Stimulated activated CD8-positive, alpha-beta memory T cell treated with anti-CD3 and anti-CD28 coated beads, Interleukin-15, amount 100 ng/mL, for 24 hours (primary cell): Measurements from ENCODE around the gene ACSL5.

Experiments used
- DNase-seq: peaks from one replicate; pipeline ENCODE4 v3.0.0-alpha.2; 2020; ENCODE audit warnings: low read depth

Gene ACSL5, protein sequence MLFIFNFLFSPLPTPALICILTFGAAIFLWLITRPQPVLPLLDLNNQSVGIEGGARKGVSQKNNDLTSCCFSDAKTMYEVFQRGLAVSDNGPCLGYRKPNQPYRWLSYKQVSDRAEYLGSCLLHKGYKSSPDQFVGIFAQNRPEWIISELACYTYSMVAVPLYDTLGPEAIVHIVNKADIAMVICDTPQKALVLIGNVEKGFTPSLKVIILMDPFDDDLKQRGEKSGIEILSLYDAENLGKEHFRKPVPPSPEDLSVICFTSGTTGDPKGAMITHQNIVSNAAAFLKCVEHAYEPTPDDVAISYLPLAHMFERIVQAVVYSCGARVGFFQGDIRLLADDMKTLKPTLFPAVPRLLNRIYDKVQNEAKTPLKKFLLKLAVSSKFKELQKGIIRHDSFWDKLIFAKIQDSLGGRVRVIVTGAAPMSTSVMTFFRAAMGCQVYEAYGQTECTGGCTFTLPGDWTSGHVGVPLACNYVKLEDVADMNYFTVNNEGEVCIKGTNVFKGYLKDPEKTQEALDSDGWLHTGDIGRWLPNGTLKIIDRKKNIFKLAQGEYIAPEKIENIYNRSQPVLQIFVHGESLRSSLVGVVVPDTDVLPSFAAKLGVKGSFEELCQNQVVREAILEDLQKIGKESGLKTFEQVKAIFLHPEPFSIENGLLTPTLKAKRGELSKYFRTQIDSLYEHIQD

DNA sequence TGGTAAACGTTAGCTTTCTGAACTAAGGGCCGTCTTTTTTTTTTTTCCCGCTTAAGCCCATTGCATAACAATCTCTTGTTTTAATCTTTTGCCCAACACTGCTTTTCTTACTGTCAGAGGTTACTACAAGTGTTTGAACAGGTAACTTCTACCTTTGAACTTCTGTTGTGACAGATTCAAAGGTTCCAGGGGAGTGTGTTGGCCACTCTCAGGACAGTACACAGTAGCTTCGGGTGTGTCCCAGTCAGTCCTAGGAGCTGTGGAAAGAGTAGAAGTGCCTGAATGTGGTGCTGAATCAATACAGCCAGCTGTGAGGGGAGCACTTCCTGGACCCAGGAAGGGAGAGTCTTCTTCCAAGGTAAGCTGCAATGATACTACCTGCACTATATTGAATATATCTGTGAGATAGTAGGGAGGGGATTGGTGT lies at the start of gene ACSL5:
Gene ACSL5 (plus strand): TSS at position 205 of the 427 bp plus-strand sequence. CDS start 20,831 bp downstream, outside the sequence.
- DNase-seq: no peak

DNA sequence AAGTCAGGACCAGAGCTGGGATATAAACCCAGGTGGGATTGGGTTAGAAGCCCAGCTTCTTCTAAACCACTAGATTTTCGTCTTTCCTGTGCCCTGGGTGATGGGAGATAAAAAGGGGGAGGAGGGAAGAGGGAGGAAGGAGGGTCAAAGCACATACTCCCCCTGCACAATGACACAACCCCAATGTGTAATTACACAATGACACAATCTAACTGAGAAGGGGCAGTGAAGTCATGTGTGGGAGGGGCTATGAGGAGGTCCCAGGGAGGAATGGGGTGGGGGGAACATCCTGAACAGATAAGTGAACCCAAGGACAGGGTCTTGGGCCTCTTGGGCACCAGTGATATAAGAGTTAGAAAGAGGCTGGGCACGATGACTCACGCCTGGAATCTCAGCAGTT lies 46.2 kb upstream of the ACSL5 start:
- no peak for DNase-seq

GRCh38 chr10:112330162-112330561 lies 43.8 kb upstream of the ACSL5 start:
- DNase-seq: no peak

GRCh38 chr10:112330607-112331160 lies 43.2 kb upstream of the ACSL5 start:
- no peak for DNase-seq

GRCh38 chr10:112332022-112332421 lies 41.9 kb upstream of the ACSL5 start:
- no peak for DNase-seq

DNA sequence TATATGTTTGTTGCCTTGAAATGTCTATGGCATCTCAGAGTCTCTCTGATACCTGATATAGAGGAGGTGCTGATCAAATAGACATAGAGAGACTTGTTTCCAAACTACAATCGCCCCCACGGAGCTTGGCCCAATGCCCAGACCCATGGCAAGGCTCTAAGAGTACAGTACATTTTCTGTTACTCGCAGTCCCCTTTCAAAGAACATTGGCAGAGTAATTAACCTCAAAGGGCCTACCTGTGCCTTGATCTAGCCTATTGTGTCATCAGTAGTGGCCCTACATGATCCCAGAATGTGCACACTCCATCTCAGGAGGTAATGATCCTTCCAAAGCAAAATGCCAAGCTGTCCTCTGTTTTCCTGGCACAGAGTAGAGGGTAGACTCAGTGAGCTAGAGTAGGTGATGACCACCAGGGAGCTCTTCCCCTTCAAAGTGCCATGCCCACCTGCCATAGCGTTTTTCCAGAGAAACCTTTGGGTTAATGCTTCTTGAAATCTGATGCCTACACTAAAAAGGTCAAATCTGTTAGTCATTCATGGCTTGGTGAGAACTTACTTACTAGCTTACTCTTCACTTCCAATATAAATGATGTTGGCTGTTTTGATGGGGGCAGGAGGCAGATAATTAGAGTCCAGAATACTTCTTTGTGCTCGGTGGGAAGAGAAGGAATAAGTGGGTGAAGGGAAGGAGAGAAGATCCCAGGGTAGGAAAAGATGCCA lies 41.2 kb upstream of the ACSL5 start:
- DNase-seq: no peak

DNA sequence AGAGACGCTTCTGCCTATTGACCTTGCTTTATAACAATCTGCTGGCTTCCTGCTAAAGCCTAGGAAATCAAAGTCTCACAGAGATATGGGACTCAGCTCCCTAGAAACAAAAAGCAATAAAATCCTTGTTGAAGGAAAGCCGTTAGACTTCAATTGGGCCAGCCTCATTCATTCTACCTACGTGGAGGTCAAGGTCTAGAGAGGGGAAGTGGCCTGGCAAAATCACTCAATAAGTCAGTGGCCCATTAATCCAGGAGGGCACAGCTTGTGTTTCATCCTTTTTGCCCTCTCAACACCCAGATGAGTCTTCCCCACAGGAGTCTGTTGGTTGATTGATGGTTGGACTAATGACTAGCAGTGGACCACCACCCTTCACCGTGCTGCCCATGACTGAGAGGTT lies 40.5 kb upstream of the ACSL5 start:
- DNase-seq: no peak

DNA sequence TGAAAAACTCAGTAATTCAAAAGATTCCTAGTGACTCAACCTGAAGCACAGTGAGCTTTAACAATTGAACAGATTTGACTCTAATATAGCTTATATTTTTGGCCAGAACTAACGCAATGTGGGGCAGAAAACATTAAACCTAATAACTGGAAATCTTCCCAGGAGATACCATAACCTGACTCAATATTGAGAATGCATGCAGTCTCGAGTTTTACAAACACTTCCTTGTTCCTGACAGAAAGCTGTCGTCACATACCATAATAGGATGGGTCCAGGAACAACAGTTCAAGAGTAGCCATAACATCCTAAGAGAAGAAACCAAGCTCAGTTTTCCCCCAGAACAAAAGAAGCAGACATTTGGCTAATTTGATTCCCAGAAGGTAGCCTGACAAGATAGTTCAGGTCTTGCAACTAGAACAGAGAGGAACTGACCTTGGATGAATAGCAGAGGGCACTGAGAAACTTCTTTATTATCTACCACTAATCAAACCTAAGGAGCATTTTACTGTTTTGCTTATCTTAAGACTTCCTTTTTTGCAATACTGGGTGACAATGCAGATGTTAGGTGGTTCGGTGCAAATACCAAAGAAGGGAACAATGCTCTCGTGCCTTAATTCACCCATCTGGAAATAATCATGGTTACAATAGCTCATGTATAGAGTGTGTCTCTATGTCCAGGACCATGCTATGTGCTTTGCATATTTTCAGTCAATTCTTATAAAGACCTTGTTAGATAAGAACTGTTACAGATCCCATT lies 38.6 kb upstream of the ACSL5 start:
- no peak for DNase-seq

- DNase-seq: no peak
These were observed 38.0 kb upstream of the ACSL5 start for GRCh38 chr10:112335868-112336265.

DNA sequence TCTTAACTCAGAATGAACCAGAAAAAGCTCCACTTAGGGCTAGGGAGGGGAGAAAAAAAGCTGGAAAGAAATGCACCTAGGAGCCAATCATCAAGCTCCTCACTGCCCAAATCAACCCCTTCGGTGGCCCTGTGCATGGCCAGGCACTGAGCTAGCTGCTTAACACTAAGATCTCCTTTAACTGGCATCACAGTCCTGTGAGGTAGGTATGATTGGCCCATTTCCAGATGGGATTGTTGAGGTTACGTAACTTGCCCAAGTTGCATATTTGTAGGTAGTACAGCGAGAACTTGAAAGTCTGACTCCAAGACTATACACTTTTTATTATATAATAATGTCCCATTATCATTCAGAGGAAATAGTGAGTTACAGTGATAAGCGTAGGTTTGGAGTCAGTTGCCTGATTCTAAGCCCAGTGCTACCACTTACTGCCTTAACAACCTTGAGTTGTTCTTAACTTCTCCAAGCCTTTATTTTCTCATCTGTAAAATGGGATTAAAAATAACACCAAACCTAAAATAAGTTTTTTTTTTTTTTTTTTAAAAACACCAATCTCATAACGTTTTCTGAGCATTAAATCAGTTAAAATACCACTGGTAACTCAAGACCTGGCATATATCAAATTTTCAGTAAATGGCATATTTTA lies 37.2 kb upstream of the ACSL5 start:
- DNase-seq: no peak

- DNase-seq: no peak
These were observed 35.0 kb upstream of the ACSL5 start for GRCh38 chr10:112338957-112339356.

- DNase-seq: no peak
These were observed 33.3 kb upstream of the ACSL5 start for GRCh38 chr10:112340601-112341000.

DNA sequence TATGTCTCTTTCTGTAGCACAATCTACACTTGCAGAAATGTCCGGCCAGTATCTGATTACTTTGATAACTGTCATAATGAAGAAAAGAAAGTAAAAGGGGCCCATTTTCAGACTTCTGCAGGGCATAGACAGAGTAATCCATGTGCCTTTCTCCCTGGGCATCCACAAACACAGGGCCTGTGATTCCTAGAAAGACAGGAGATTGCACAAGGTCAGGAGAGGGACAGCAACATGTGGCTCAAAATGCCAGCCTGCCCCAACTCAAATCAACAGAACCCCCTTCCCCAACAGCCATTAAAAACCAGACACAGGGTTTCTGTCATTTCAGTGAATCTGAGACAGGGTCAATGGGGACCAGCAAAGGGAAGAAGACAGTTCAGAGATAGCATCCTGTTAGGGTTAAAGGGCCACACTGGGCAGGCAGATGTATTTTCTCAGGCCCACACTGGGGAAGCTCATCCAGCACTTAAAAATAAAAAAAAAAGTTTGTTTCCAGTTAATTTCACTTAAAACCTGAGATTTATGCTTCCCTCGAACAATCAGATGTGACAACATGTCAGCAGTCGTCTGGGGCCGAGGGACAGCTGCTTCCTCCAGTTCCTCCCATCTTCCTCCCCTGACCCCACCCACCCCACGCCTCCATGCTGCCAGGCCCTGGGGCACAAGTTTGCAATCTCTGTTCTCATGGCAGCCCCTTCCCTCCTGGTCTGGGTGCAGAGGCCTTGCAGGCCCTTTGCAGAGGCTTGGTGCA lies 30.7 kb upstream of the ACSL5 start:
- DNase-seq: no peak

DNA sequence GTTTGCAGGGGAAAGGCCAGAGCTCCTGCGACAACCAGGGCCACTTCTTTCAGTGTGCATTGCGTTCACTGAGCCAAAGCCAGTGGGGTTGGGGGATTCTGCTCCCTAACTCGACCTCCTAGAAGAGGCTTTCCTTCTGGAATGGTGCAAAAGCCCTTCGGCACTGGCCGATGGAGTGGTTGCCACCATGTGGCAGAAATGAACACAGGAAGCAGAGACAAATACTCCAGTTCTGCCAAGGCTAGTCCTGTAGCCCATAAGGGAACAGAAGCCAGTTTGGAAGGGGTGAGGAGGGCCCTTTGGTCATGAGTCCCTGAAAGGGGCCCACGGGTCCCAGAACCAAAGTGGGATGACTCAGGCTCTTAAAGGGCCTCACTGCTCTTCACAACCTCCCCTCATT lies 29.7 kb upstream of the ACSL5 start:
- DNase-seq: no peak

GRCh38 chr10:112345202-112345601 lies 28.7 kb upstream of the ACSL5 start:
- no peak for DNase-seq

- no peak for DNase-seq
These were observed 28.2 kb upstream of the ACSL5 start for GRCh38 chr10:112345743-112346142.

GRCh38 chr10:112346774-112347173 lies 27.1 kb upstream of the ACSL5 start:
- no peak for DNase-seq

DNA sequence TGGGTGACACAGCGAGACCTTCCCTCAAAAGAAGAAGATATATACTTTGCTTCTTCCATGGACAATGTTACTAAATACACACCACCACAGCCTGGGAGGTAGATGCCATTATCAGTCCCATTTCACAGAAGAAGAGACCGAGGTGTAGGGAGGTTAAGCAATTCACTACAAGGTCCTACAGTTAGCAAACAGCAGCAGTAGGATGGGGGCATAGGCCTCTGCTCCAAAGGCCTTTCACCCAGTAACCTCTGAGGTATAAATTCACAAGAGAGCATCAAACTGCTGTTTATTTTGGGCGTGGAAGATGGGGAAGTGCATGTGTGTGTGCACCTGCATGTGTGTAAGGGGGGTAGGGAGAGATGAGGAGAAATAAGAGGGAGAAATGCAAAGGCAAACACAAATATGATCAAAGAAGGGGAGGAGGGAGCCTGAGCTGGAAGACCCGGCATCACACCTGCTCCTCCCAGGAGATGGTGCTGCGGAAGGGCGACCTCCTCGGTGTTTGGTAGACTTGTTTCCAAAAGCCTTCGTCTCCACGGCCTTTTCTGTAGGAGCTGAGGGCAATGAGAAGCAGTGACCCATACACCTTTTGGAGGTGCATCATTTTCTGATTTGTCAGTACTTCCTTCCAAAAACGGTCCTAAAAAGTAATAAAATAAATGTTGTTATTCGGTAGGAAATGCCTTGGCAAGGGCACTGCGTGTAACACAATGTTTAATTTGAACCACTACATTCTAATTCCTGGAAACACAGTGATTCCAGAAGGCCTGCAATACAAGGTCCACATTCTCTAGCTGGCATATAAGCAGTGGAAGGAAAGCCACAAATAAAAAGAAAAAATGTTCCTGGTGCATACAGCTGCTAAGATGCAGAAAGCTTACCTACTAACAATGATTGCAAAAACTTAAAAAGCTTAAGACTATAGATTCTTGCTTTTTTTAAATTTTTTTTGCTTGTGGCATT lies 25.9 kb upstream of the ACSL5 start:
- DNase-seq: no peak

DNA sequence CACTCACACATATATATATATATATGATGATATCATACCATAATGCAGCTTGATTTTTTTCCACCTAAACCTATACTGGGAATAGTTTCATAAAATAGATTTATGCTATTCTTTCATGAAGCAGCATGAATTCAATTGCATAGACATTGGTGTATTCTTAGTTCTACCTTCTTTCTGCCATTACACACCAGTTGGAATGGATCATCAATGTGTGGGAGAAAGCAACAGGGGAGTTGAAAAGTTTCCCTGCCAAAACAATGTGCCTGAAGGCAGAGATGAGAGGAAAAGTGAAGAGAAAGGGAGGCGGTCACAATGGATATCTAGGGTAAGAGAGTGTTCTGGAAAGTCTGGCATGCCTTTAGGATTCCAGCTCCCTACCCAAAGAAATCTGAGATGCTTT lies 25.2 kb upstream of the ACSL5 start:
- no peak for DNase-seq
